ENCODE results near the gene NPC1L1. TPM values are rescaled to one million over a fixed set of nuclear protein-coding genes. Genes with fewer than 3 reads are reported as not detected.

NPC1L1 gene
- polyA plus RNA-seq, 3 donors: 0.04 TPM; not detected in 2

DNA sequence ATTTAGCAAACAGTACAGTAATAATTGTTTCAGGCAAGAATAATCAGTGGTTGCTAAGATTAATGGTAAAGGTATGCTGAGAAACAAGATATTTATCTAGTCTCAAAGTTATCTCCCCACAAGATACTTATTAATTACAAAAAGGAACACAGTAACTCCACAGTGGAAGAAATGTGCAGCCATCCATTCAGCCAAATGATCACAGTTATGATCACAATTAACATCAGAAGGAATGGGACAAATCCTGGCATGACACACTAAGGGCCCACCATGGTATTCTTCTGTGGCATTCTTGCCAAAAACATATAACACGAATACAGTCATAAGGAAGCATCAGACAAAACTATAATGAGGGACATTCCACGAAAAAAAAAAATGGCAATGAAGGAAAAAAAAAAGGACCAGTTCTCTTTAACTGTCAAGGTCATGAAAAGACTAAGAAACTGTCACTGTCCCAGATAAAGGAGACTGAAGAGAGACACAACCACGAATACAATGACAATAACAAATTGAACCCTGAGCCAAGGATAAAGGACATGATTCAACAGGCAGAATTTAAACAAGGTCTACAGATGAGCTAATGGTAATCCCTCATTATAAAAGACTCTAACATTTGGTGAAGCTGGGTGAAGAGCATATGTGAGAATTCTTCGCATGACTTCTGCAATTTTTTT is 71.5 kb downstream of the NPC1L1 start:
- Histone ChIP-seq H3K4me2 (replicated peaks; ENCODE audit: extremely low read depth, low read length, poor library complexity, severe bottlenecking) (no peak overlapping the region), H3K27ac (ENCODE audit: low read depth in 1 of 2, low read length in 2 of 2) (no peak overlapping the region), H3K9ac (ENCODE audit: insufficient read depth, low read length, poor library complexity, severe bottlenecking) (no peak overlapping the region), H3K4me1 (ENCODE audit: control insufficient read depth in 1 of 2, insufficient read depth in 2 of 2, low read length in 2 of 2) (no peaks in the 10 kb centered on the region), H3K4me3 (replicated peaks in 1 of 3; ENCODE audit: low read depth in 2 of 3, low read length in 3 of 3) (no peak overlapping the region), H4K20me1 (ENCODE audit: insufficient read depth, low read length) (peaks cover 37% of the 10 kb centered on the region), H3K9me3 (replicated peaks in 1 of 2; ENCODE audit: control insufficient read depth in 1 of 2, insufficient read depth in 1 of 2, low read length in 2 of 2) (no peaks in the 10 kb centered on the region), H3K79me2 (ENCODE audit: insufficient read depth, low read length) (peaks cover 50% of the 10 kb centered on the region), H3K36me3 (replicated peaks in 1 of 2; ENCODE audit: control insufficient read depth in 1 of 2, insufficient read depth in 2 of 2, low read length in 2 of 2) (peaks cover 44 to 94% of the 10 kb centered on the region in 2 donors), H2AFZ (ENCODE audit: insufficient read depth, low read depth, low read length, poor library complexity, severe bottlenecking) (no peak overlapping the region), H3K27me3 (ENCODE audit: control insufficient read depth in 2 of 2, insufficient read depth in 2 of 2, low read length in 2 of 2) (no peaks in the 10 kb centered on the region)
- Mint-ChIP-seq H3K27ac (no peak overlapping the region), H3K27me3 (ENCODE audit: low read depth in 3 of 3) (no peaks in the 10 kb centered on the region), H3K9me3 (peaks cover 0 to 1% (median 0%) of the 10 kb centered on the region in 7 donors), H3K4me1 (peaks cover 6% of the 10 kb centered on the region), H3K36me3 (peaks cover 63 to 85% of the 10 kb centered on the region in 2 donors), H3K4me3 (no peak overlapping the region)
- intact Hi-C loops (cut with micrococcal nuclease): no loop called here
- DNase-seq: no peak
- 100% methylated on average over 1 of the region's 4 CpGs for WGBS (ENCODE audit: insufficient coverage)
- no peak for TF ChIP-seq CTCF (IDR thresholded peaks at IDR 0.05)

DNA sequence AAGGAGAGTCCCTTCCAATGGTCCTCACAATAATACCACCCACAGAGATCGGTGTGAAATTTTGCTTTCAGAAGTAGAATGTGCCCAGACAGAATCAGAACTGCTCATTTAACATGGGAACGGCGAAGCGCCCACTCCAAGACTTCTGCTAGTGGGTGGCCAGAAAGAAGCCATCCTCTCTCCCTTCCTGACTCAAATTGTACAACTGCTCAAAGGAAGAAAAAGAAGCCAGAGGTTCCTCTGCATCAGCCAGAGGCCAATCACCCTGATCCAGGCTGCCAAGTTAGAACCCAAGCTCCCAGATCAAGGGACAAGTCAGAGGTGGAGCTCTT is 73.9 kb downstream of the NPC1L1 start:
- H3K9me3 ChIP-seq (replicated peaks in 1 of 2; ENCODE audit: control insufficient read depth in 1 of 2, insufficient read depth in 1 of 2, low read length in 2 of 2): no peaks in the 10 kb centered on the region
- no peak overlapping the region for H3K27ac ChIP-seq (ENCODE audit: low read depth in 1 of 2, low read length in 2 of 2)
- H4K20me1 ChIP-seq (ENCODE audit: insufficient read depth, low read length): peaks cover 46% of the 10 kb centered on the region
- H3K36me3 ChIP-seq (replicated peaks in 1 of 2; ENCODE audit: control insufficient read depth in 1 of 2, insufficient read depth in 2 of 2, low read length in 2 of 2): peaks cover 46 to 83% of the 10 kb centered on the region in 2 donors
- H3K36me3 Mint-ChIP-seq: peaks cover 56 to 74% of the 10 kb centered on the region in 2 donors
- no peak overlapping the region for H3K4me3 Mint-ChIP-seq
- H3K4me3 ChIP-seq (replicated peaks in 1 of 3; ENCODE audit: low read depth in 2 of 3, low read length in 3 of 3): no peak overlapping the region
- TF ChIP-seq CTCF (IDR thresholded peaks at IDR 0.05): no peak
- no peaks in the 10 kb centered on the region for H3K27me3 Mint-ChIP-seq (ENCODE audit: low read depth in 3 of 3)
- intact Hi-C loops (cut with micrococcal nuclease): no loop called here
- peaks cover 8% of the 10 kb centered on the region for H3K4me1 Mint-ChIP-seq
- DNase-seq: no peak
- no peak overlapping the region for H3K27ac Mint-ChIP-seq
- H3K27me3 ChIP-seq (ENCODE audit: control insufficient read depth in 2 of 2, insufficient read depth in 2 of 2, low read length in 2 of 2): no peaks in the 10 kb centered on the region
- no peak overlapping the region for H2AFZ ChIP-seq (ENCODE audit: insufficient read depth, low read depth, low read length, poor library complexity, severe bottlenecking)
- WGBS (ENCODE audit: insufficient coverage): 100% methylated on average over 3 of the region's 4 CpGs
- H3K4me2 ChIP-seq (replicated peaks; ENCODE audit: extremely low read depth, low read length, poor library complexity, severe bottlenecking): no peak overlapping the region
- no peaks in the 10 kb centered on the region for H3K4me1 ChIP-seq (ENCODE audit: control insufficient read depth in 1 of 2, insufficient read depth in 2 of 2, low read length in 2 of 2)
- peaks cover 49% of the 10 kb centered on the region for H3K79me2 ChIP-seq (ENCODE audit: insufficient read depth, low read length)
- peaks cover 0 to 1% (median 0%) of the 10 kb centered on the region in 7 donors for H3K9me3 Mint-ChIP-seq
- no peak overlapping the region for H3K9ac ChIP-seq (ENCODE audit: insufficient read depth, low read length, poor library complexity, severe bottlenecking)

Data from CD14-positive monocyte (primary cell).